Lower leg skin (tissue), 3 donors: ENCODE measurements around the gene MAGEE2.

ENCODE experiments used
- CTCF ChIP-seq, 3 donors: fragments of 450-650 bp; IDR thresholded peaks; one replicate each; pipeline ENCODE4 v1.5.1; 2016; ENCODE audit warnings: antibody characterized with exemption in 3 of 3, mild to moderate bottlenecking in 3 of 3, moderate library complexity in 2 of 3
- POLR2A ChIP-seq, 2 donors: fragments of 450-650 bp; IDR thresholded peaks; one replicate each; pipeline ENCODE4 v1.6.1; 2016 to 2017; ENCODE audit warnings: antibody characterized with exemption in 2 of 2, mild to moderate bottlenecking in 1 of 2, moderate library complexity in 1 of 2

- TF ChIP-seq CTCF (IDR thresholded peaks at IDR 0.05) (no peak), POLR2A (IDR thresholded peaks at IDR 0.05) (no peak)
Observed at GRCh38 chrX:75784680-75785491, at the start of gene MAGEE2.
